Neuronal stem cell (in vitro differentiated cells): ENCODE results near the gene HOXA10.

Experiments used
- DNase-seq: peaks from one replicate; pipeline ENCODE4 v3.0.0-alpha.2; 2013; ENCODE audit warnings: low spot score
- H2AFZ ChIP-seq: one replicate; pipeline ENCODE4 v1.6.1; 2013; ENCODE audit warnings: mild to moderate bottlenecking, low read length, inconsistent platforms
- H2AK5ac ChIP-seq: 2 replicates; pipeline ENCODE4 v1.6.1; 2013; ENCODE audit warnings: low read depth, mild to moderate bottlenecking, inconsistent platforms, low read length, moderate library complexity, mixed read lengths
- H2BK120ac ChIP-seq: 2 replicates; pipeline ENCODE4 v1.6.1; 2013; ENCODE audit warnings: low read depth, mild to moderate bottlenecking, inconsistent platforms, low read length, moderate library complexity, mixed read lengths
- H2BK12ac ChIP-seq: one replicate; pipeline ENCODE4 v1.6.1; 2013; ENCODE audit warnings: low read length, inconsistent platforms
- H2BK15ac ChIP-seq: 2 replicates; pipeline ENCODE4 v1.6.1; 2013; ENCODE audit warnings: mild to moderate bottlenecking, low read length, inconsistent platforms, mixed read lengths
- H2BK5ac ChIP-seq: one replicate; pipeline ENCODE4 v1.6.1; 2013; ENCODE audit warnings: inconsistent platforms, mild to moderate bottlenecking, low read length, moderate library complexity
- H3K14ac ChIP-seq: one replicate; pipeline ENCODE4 v1.6.1; 2013; ENCODE audit warnings: low read length, inconsistent platforms
- H3K18ac ChIP-seq: 2 replicates; pipeline ENCODE4 v1.6.1; 2013; ENCODE audit warnings: low read length, inconsistent platforms
- H3K23ac ChIP-seq: 2 replicates; pipeline ENCODE4 v1.6.1; 2013; ENCODE audit warnings: low read depth, mild to moderate bottlenecking, mixed read lengths, low read length, inconsistent platforms; ENCODE audit not compliant: poor library complexity
- H3K27ac ChIP-seq: replicated peaks from 3 replicates; pipeline ENCODE4 v1.5.1; 2013; ENCODE audit warnings: low read length, inconsistent platforms
- H3K27me3 ChIP-seq, 3 experiments: 2 replicates each; pipeline ENCODE4 v1.6.1; 2013; ENCODE audit warnings: low read length in 3 of 3, mild to moderate bottlenecking in 2 of 3, inconsistent platforms in 1 of 3, low read depth in 1 of 3, mixed read lengths in 1 of 3, moderate library complexity in 1 of 3; ENCODE audit not compliant: control insufficient read depth in 3 of 3, insufficient read depth in 3 of 3
- H3K36me3 ChIP-seq, 2 donors: replicated peaks in 1 of 2; 2 replicates each; pipeline ENCODE4 v1.6.1; 2013; ENCODE audit warnings: low read length in 2 of 2; ENCODE audit not compliant: control insufficient read depth in 2 of 2, insufficient read depth in 2 of 2
- H3K4ac ChIP-seq: 2 replicates; pipeline ENCODE4 v1.6.1; 2013; ENCODE audit warnings: inconsistent platforms, mild to moderate bottlenecking, low read length, moderate library complexity
- H3K4me1 ChIP-seq, 2 donors: 1 replicate in 1 of 2; 2 replicates in 1 of 2; pipeline ENCODE4 v1.6.1; 2013; ENCODE audit warnings: low read length in 2 of 2, low read depth in 1 of 2; ENCODE audit not compliant: control insufficient read depth in 2 of 2, insufficient read depth in 1 of 2
- H3K4me2 ChIP-seq: one replicate; pipeline ENCODE4 v1.6.1; 2013; ENCODE audit warnings: mild to moderate bottlenecking, low read length, inconsistent platforms; ENCODE audit not compliant: insufficient read depth, poor library complexity, severe bottlenecking
- H3K4me3 ChIP-seq, 2 donors: 2 replicates each; pipeline ENCODE4 v1.5.1; 2013; ENCODE audit warnings: low read length in 2 of 2, mild to moderate bottlenecking in 2 of 2, inconsistent platforms in 1 of 2, moderate library complexity in 1 of 2
- H3K79me1 ChIP-seq: one replicate; pipeline ENCODE4 v1.6.1; 2013; ENCODE audit warnings: low read depth, mild to moderate bottlenecking, inconsistent platforms, low read length, moderate library complexity
- H3K9ac ChIP-seq: one replicate; pipeline ENCODE4 v1.6.1; 2013; ENCODE audit warnings: mild to moderate bottlenecking, low read depth, low read length, inconsistent platforms; ENCODE audit not compliant: poor library complexity
- H3K9me3 ChIP-seq, 2 donors: replicated peaks in 1 of 2; 2 replicates each; pipeline versions ENCODE3 to v1.6.1; 2013; ENCODE audit warnings: low read length in 2 of 2, mild to moderate bottlenecking in 2 of 2, inconsistent platforms in 1 of 2, low read depth in 1 of 2, mixed read lengths in 1 of 2, moderate library complexity in 1 of 2; ENCODE audit not compliant: control insufficient read depth in 2 of 2, insufficient read depth in 1 of 2
- H4K8ac ChIP-seq: one replicate; pipeline ENCODE4 v1.6.1; 2013; ENCODE audit warnings: low read depth, mild to moderate bottlenecking, inconsistent platforms, low read length, moderate library complexity
- H4K91ac ChIP-seq: one replicate; pipeline ENCODE4 v1.6.1; 2013; ENCODE audit warnings: low read length, low read depth, mild to moderate bottlenecking, inconsistent platforms; ENCODE audit not compliant: poor library complexity
- WGBS, 2 donors: extraction: QIAGEN DNeasy Blood & Tissue Kit; methylation state at CpG; one replicate each; pipeline ENCODE4 v1.1.7; 2013; ENCODE audit warnings: missing lambda C conversion rate in 2 of 2, mixed read lengths in 1 of 2; ENCODE audit not compliant: insufficient read length in 2 of 2, insufficient replicate concordance in 1 of 2; ENCODE audit errors: extremely low coverage in 2 of 2; 5-methylcytosine and 5-hydroxymethylcytosine counted together

The HOXA10 gene

DNA sequence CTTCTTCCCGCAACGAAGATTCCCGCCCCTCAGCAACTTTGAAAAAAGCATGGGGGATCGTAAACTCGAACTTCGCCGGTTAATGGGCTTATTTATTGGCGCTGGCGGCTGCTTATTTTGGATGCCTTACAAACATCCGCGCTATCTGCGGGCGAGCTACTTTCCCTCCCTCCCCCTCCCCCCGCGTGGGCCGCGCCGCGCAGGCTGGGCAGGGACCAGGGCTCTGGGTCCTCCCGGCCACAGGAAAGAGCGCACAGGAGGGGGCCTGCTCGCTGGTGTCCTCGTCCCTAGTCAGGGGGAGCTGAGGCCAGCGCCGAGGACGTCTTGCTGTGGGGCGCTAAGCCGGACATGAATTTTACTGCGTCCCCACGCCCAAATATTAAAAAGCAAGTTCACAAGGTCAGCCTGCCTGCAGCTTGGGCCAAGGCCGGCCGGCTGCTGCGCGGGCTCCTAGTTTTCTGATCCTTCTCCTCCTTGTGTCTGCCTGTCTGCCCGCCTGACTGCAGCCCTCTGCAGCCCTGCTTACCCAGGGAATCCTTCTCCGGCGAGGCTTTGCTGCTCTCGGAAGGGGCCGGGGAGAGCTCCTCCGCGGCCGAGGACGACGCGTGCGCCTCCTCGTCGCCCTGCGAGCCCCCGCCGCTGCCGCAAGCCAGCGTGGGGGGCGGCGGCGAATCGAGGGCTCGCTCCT, 1.2 kb downstream of the HOXA10 start:
- no peak for DNase-seq
- H3K27me3 ChIP-seq = peaks cover 80 to 99% (median 94%) of the 10 kb centered on the region in 3 experiments
- WGBS, 2 donors = no CpG with 5 or more reads among the region's 58 CpGs

GRCh38 chr7:27172315-27172774, 1.8 kb downstream of the HOXA10 start:
- H3K14ac ChIP-seq = no peak overlapping the region
- H2BK15ac ChIP-seq = no peak overlapping the region
- H4K8ac ChIP-seq = no peak overlapping the region
- H3K18ac ChIP-seq = no peak overlapping the region
- no peak overlapping the region for H2AFZ ChIP-seq
- no peak overlapping the region for H3K9ac ChIP-seq
- no peak overlapping the region for H3K4me3 ChIP-seq
- H2BK12ac ChIP-seq = no peak overlapping the region
- no peaks in the 10 kb centered on the region for H3K36me3 ChIP-seq
- no peak overlapping the region for H3K27ac ChIP-seq
- peaks cover 81 to 99% (median 94%) of the 10 kb centered on the region in 3 experiments for H3K27me3 ChIP-seq
- no peak for DNase-seq
- H3K9me3 ChIP-seq = peaks cover 0 to 16% of the 10 kb centered on the region in 2 donors
- H2AK5ac ChIP-seq = no peak overlapping the region
- no peak overlapping the region for H3K4me2 ChIP-seq
- no peak overlapping the region for H3K23ac ChIP-seq
- H2BK5ac ChIP-seq = no peak overlapping the region
- no CpG with 5 or more reads among the region's 10 CpGs for WGBS, 2 donors
- H3K4me1 ChIP-seq = no peaks in the 10 kb centered on the region
- no peak overlapping the region for H2BK120ac ChIP-seq
- no peak overlapping the region for H3K4ac ChIP-seq
- no peaks in the 10 kb centered on the region for H3K79me1 ChIP-seq
- H4K91ac ChIP-seq = no peak overlapping the region

More for the DNA sequence above, 1.2 kb downstream of the HOXA10 start:
- H3K4ac ChIP-seq = no peak overlapping the region
- H3K9me3 ChIP-seq = peaks cover 0 to 16% of the 10 kb centered on the region in 2 donors
- no peak overlapping the region for H2BK15ac ChIP-seq
- H4K8ac ChIP-seq = no peak overlapping the region
- no peak overlapping the region for H2BK120ac ChIP-seq
- H3K27ac ChIP-seq = no peak overlapping the region
- no peaks in the 10 kb centered on the region for H3K36me3 ChIP-seq
- H3K79me1 ChIP-seq = no peaks in the 10 kb centered on the region
- H3K23ac ChIP-seq = peak overlapping the region; percentile 70
- peak overlapping the region; percentile 85 for H2AFZ ChIP-seq
- no peak overlapping the region for H3K4me3 ChIP-seq
- peak overlapping the region; percentile 11 for H3K4me2 ChIP-seq
- H2BK12ac ChIP-seq = no peak overlapping the region
- no peak overlapping the region for H2AK5ac ChIP-seq
- H3K14ac ChIP-seq = no peak overlapping the region
- H3K9ac ChIP-seq = no peak overlapping the region
- H3K4me1 ChIP-seq = no peaks in the 10 kb centered on the region
- H2BK5ac ChIP-seq = no peak overlapping the region
- no peak overlapping the region for H4K91ac ChIP-seq
- no peak overlapping the region for H3K18ac ChIP-seq

DNA sequence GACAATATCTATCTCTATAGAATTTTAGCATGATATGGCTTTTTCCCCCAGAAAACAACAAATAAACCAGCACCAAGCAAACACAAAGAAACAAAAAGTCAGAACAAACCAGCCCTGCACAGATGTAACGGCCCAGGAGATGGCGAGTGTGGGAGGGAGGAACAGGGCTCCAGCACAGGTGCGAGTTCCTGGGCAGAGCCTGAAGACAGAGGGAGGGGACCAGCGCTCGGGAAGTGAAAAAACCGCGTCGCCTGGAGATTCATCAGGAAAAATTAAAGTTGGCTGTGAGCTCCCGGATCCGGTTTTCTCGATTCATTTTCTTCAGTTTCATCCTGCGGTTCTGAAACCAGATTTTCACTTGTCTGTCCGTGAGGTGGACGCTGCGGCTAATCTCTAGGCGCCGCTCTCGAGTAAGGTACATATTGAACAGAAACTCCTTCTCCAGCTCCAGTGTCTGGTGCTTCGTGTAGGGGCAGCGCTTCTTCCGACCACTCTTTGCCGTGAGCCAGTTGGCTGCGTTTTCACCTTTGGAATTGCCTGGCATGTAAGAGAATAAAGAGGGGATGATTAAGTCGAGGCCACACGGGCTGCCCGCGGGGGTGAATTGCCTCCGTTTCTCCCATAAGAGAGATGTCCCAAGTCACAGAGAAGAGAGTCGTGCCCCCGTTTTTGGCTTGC, 2.3 kb downstream of the HOXA10 start:
- H2BK5ac ChIP-seq = no peak overlapping the region
- no CpG with 5 or more reads among the region's 30 CpGs for WGBS, 2 donors
- no peaks in the 10 kb centered on the region for H3K36me3 ChIP-seq
- H3K4me3 ChIP-seq = no peak overlapping the region
- H3K27ac ChIP-seq = no peak overlapping the region
- H2BK15ac ChIP-seq = no peak overlapping the region
- no peak overlapping the region for H3K9ac ChIP-seq
- no peak overlapping the region for H3K23ac ChIP-seq
- no peak overlapping the region for H3K18ac ChIP-seq
- no peak overlapping the region for H2BK120ac ChIP-seq
- H3K27me3 ChIP-seq = peaks cover 83 to 99% (median 94%) of the 10 kb centered on the region in 3 experiments
- no peaks in the 10 kb centered on the region for H3K4me1 ChIP-seq
- no peak for DNase-seq
- H3K14ac ChIP-seq = no peak overlapping the region
- no peak overlapping the region for H3K4ac ChIP-seq
- no peak overlapping the region for H4K91ac ChIP-seq
- no peak overlapping the region for H2AFZ ChIP-seq
- no peaks in the 10 kb centered on the region for H3K79me1 ChIP-seq
- no peak overlapping the region for H2BK12ac ChIP-seq
- H4K8ac ChIP-seq = no peak overlapping the region
- H3K9me3 ChIP-seq = peaks cover 0 to 16% of the 10 kb centered on the region in 2 donors
- no peak overlapping the region for H3K4me2 ChIP-seq
- no peak overlapping the region for H2AK5ac ChIP-seq

GRCh38 chr7:27171325-27171636, 2.8 kb downstream of the HOXA10 start:
- Histone ChIP-seq H3K4ac (no peak overlapping the region), H3K79me1 (no peaks in the 10 kb centered on the region), H3K4me1 (no peaks in the 10 kb centered on the region), H2BK120ac (no peak overlapping the region), H3K4me3 (no peak overlapping the region), H3K9me3 (peaks cover 0 to 14% of the 10 kb centered on the region in 2 donors), H3K4me2 (no peak overlapping the region), H4K8ac (no peak overlapping the region), H4K91ac (no peak overlapping the region), H2BK12ac (no peak overlapping the region), H3K23ac (no peak overlapping the region), H2BK15ac (no peak overlapping the region), H3K27me3 (peaks cover 84 to 99% (median 94%) of the 10 kb centered on the region in 3 experiments), H2AFZ (no peak overlapping the region), H3K9ac (no peak overlapping the region), H3K36me3 (no peaks in the 10 kb centered on the region), H2BK5ac (no peak overlapping the region), H3K14ac (no peak overlapping the region), H2AK5ac (no peak overlapping the region), H3K27ac (no peak overlapping the region), H3K18ac (no peak overlapping the region)
- DNase-seq = no peak
- no CpG with 5 or more reads among the region's 8 CpGs for WGBS, 2 donors
